Activated naive CD8-positive, alpha-beta T cell treated with anti-CD3 and anti-CD28 coated beads, Interleukin-2, amount 50 U/mL, for 16 hours (primary cell): ENCODE results near the gene SERPING1.
"Not testable (repeated sequence)": the region's sequence is repeated elsewhere in the genome, so short reads cannot be mapped to it uniquely, and the experiment has no call there.

Experiments
- DNase-seq: peaks from one replicate; pipeline ENCODE4 v3.0.0-alpha.2; 2020; ENCODE audit warnings: low read depth, low spot score

Gene SERPING1

DNA sequence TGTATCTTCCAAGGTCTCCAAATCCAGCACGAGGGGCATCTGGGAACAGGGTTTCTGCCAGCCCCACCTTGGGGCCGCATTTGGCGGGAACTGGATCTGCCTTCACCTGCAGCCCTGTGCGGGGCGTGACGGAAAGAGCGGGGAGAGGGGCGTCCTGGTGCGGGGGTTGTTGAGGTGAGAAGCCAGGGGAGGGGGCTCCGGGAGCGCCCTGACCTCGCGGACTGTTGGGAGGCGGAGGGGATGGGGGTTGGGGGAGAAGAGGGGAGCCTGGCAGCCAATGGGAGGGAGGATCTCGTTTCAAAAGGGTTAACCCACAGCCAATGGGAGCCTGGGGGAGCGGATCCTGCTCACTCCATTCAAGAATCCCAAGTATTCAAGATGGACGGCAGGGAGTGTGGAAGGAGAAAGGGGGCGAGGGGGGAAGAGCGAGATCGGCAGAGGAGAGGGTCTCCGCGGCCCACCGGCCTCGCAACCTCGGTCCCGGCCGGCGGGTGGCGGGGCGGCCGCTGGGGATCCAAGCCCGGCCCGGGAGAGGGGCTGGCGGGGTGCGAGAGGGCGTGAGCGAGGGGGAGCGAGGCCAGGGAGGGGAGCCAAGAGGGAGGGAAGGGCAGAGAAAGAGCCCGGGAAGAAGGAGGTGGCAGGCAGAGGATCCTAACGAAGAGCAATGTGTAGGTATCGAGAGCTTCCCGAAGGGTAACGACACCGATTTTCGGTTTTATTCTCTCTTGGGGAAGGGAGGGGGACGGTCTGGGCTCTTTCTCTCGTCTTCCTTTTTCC lies 40.7 kb downstream of the SERPING1 start:
- no peak for DNase-seq

DNA sequence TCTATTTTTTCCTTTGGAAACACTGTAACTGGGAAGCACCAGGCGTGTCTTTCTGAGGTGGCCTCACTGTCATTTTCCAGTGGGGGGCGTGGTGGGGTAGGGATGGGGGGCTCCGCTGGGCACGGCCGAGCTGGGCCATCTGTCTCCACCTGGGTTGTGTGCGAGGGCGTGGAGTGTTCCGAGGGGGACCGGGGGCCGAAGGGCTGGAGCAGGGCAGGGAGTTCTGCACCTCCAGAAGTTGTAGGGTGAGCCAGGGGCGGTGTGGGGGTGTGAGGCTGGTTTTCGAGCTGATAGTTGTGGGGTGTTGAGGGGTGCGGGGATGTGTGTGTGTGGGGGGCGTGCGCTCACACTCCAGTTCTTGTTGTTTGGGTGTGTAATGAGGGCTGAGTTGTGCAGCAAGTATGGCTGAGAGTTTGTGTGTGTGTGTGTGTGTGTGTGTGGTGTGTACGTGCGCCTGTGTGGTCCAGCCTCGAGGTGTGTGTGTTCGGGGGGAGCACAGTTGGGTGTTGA lies 41.4 kb downstream of the SERPING1 start:
- no peak for DNase-seq

DNA sequence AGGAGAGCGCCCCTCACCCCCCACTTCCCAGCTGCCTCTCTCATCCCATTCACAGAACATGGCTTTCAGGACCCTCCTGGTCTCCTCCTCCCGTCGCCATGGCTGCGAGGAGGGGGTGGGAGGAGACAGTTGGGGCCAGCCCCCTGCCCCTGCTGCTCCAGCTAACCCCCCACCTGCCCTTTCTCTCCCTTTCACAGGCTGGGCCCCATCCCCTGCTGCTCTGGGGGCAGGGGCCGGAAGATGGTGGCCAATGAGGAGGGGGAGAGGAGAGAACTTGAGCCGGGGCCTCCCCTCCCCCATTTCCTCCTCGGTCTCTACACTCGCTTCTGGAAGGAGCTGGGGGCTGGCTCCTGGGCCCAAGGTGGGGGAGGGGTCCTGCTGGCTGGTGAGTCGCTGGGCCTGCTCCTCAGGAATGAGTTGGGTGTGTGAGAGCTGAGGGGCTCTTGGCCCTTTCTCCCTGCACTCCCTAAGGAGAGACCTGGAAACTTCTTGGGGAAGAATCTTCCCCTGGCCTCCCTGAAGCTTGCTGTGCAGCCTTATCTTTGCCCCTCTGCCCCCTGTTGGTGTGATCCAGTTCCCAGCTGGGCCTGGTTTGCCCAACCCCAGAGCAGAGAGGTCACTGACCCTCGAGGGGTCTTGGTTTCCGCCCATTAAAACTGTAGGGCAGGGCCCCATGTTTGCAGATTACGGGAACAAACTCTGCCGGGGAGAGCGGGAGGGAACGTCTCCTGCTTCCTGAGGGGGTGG lies 42.0 kb downstream of the SERPING1 start:
- no peak for DNase-seq

DNA sequence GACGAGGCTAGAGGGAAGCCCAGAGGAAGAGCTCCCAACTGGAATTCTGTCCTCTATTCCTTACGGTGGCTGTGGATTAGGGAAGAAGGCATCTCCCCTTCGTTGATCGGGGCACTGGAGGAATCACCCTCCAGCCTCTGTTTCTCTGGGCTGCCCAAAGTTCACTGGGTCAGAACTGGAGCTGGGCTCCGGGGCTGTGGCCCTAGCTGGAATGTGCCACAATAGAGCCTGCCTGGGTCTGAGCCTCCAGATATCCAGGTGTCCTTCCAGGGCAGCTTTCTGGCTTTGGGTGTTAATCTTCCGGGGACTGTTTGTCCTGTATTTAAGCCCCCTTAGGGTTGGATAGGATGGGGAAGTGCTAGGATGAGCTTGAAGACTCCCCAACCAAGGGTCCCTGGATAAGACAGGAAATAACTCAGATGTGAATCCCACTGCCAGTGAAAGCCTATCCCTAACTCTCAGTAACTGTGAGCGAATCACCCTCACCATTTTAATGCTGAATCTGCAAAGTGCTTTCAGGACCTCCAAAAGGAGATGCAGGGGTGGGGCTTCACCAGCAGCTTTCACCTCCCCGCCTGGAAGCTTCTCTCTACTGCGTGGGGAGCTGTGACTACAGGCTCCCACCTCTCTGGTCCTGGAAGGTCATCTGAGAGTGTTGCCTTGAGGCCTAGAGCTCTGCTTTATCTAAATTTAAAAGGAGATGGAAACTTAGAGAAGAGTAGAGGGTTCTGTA lies 42.7 kb downstream of the SERPING1 start:
- no peak for DNase-seq

DNA sequence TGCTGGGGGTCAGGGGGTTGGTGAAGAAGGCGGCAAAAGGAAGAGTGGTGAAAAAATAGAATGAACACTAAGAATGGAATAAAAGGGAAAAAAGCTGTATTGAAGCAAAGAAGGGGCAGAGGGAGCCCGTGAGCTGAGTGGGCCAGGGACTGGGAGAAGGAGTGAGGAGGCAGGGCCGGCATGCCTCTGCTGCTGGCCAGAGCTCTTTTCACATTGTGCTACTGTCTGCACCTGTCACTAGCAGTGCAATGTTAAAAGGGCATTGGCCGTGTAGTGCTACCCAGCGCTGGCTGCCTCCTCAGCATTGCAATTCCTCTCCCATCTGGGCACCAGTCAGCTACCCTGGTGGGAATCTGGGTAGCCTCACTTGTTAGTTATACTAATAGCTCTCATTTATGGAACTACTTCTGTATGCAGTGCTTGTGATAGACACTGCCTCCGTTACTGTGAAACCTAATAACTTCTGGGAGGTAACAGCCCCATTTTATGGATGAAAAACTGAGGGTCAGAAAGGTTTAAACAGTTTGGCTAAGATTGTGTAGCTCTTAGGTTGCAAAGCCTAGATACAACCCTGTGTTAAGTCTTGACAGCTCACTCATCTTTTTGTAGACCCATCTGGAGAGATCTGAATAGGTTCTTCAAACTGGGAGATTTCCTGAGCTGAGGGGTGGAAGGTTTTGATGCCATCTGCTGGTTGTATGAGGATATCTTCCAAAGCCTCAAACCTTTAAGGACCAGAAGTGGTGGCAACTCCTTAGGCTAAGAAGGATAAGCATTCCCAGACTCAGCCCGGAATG lies 43.7 kb downstream of the SERPING1 start:
- no peak for DNase-seq

DNA sequence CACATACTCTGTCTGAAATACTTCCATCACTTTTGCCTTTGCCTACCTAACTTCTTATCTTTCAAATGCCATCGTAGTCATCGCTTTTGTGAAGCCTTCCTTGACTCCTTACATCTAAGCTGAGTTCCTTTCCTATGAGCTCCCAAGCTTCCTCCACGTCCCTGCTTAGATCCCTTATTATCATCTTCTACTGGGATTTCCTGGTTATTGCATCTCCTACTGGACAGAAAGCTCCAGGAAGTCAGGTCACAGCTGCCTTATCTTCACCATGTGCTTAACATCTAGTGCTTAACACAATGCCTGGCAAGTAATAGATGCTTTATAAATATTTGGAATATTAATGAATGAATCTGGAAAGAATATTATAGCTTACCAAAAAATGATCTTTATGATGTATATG lies 46.3 kb downstream of the SERPING1 start:
- DNase-seq: no peak

DNA sequence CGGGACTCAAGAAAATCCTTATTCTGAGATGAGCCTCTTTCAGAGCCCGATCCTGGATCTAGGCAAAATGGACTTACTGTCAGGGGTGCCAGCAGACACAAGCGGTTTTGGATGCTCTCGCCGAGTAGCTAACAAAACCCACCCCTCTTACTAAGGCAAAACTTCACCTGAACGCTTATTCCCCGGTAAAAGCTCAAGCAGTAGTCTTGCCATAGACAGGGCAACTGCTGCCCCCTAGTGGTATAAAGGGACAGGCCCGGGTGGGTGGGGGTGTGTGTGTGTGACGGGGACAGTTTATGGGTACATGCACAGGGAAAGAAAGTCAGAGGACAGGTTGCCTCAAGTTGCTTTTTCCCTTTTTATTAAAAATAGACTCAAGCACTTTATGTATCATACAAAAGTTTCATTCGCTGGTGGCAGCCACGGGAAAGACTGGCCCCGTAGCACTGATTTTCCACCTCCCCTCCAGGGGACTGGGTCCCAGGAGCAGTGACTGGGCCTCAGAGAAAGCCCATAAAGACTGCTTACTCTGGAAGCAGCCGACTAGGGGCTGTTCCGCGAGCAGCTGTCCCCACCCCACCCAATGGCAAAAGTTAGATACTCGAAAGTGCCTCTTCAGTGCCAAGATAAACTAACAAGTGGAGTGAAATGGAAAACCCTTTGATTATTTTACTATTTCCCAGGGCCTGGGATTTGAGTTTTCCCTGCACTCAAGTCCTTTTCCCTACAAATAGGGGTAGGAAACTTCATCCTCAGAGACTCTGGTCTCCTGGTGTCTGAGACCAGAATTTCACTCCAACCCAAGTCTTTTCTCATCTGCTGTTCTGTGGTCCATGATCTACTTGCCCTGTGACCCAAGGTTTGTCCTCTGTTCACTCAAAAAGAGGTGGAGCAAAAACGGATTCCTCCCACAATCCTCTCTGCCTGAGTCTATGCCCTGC lies 47.5 kb downstream of the SERPING1 start:
- peak; percentile 80 for DNase-seq

DNA sequence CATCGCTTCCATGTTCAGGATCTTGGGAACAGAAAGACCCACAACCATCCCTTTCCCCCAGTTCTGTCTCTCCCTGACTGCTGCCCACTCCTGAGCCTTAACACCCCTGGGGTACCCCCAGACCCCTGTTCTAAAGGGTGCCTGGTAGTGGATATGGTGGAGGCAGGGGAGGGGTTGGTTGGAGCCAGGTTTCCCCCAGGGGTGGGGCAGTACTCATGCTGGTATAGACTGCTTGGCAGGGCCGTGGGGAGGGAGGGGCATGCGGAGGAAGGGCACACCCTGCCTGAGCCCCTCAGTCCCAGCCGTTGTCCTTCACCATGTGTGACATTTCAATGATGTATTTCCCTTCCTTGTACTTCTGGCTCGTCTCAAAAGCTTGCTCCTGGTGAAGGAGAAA lies 48.2 kb downstream of the SERPING1 start:
- DNase-seq: no peak

DNA sequence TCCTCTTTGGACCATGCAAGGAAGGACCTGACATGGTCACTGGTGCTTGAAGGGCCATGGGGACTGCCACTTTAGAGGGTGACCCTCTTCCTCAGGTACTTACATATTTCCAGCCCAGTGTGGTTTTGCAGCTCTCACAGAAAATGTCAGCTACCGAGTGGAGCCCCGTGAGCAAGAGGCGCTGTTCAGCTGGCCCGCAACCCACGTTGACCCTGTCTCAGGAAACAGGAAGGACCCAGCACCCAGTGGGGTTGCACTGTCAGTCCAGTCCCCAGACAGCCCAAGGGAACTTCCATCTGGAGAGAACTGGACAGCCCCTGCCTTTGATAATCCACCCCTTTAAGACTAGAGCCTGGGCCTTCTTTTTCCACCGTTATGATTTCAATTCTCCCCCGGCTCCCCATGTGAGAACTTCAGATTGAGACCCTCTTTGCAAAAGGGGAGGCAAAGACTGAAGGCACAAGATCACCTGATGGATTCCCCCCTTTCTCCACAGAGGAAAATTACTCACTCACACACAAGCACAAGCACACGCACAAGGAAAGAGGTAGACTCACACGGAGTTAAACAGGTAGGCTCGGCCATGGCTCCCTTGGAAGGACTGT lies 48.8 kb downstream of the SERPING1 start:
- DNase-seq: no peak

DNA sequence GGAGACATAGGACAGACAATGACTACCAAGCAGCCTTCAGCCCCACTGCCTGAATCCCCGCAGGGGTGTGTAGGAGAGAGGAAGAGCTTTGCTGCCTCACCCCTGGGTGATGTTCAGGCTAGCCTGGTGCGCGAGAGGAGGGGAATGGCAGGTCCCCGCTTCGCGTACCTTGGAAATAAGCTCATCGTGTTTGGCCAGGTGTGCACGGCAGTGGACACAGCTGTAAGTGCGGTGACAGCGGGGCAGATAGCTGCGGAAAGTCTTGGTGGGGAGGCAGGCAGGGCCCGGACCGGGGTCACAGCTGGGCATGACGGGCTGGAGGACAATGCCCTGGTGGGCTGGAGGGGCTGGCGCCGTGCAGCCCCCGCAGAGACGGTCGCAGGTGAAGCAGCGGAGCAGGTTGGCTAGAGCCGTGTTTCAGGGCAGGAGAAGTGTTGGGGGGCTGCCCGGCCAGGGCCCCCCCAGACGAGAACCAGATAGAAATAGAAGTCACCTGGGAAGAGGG lies 49.4 kb downstream of the SERPING1 start:
- DNase-seq: no peak

DNA sequence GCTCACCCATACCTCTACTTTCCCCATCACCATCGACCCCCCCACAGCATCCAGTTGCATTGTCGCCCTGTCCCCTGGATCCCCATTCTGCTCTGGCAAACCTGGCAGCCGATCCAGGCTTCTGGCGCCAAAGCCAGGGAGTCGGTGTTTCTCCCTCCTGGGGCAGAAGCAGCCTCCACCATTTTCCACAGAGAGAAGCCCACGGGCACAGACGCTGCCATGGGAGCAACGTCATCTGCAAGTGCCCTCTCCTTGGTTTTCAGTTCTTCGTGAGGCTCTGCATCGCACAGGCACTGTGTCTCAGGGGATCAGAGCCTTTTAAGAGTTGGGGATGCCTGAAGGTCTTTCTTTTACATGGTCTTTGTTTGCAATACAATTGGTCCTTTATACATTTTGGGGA lies 49.9 kb downstream of the SERPING1 start:
- no peak for DNase-seq

DNA sequence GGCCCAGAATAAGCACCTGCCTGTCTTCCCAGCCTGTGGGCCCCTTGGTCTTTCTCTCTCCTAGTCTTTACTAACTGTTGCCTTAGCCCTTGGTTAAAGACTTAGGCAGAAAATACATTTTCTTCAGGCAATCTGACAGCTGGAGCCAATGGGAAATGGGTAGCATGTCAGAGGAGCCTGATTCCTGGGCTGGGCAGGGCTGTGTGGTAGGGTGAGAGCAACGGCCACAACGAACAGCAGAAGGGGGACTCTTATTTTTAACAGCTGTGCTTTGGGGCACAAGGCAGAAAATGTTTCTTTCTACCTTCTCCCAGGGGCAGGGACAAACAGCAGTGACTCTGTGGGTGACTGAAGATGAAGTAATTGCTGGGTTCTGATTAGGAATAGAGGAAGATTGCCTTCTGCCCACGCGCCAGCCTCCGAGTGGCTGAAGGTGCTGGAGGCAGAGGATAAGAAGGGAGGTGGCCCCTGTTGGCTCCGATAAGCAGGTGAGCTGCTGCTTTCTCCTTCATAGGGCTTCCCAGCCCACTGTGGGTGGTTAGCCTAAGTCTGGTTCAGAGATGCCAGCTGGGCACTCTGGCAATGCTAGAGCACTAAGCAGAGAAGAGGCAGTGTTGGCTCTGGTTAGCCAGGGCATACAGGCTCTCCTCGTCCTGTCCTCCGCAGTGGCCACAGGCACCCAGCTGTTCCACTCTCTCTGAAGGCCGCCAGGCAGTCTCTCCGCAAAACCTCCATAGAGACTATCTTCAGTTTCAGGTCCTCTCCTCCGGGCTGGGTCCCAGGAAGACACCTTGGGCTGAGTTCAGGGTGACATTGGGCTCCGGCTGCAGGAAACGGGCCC lies 50.7 kb downstream of the SERPING1 start:
- no peak for DNase-seq

DNA sequence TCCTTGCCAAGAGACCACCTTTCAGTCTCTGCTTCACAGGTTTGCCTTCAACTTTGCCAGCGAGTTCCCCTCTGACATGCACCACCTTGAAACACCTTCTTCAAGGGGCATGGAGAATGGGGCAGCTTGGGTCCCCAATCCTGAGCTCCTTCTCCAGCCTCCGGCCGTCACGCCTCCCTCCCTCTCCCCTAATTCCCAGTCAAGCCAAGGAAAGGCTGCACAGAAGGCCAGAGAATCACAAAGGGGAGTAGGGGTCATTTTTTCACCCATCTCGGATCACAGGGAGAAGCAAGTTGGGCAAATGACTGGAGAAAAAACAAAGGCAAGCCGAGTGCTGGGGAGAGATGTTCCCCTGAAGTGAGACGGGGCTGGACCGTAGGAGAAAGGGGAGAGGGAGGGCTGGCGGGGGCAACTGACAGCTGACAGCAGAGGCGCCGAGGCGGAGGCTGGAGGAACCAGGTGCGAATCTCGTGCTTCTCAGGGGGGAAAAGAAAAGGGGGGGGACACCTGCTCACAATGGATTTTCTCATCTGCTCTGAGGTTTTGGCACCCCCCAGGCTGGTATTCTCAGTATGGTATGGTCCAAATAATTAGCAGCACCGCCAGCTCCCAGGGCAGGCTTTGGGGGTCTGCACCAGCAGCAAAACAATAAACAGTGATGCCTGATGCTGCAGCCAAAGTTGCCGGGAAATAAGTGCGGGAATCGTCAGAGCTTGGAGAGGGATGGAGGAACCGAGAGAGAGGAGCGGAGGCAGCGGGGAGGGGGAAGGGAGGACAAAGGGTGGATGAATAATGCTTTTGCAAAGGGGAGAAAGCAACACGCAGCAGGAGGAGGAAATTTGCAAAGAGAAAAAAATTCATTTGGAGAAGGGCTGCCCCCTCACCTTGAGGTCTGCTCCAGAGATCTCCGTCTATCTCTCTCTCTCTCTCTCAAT lies 51.6 kb downstream of the SERPING1 start:
- no peak for DNase-seq

DNA sequence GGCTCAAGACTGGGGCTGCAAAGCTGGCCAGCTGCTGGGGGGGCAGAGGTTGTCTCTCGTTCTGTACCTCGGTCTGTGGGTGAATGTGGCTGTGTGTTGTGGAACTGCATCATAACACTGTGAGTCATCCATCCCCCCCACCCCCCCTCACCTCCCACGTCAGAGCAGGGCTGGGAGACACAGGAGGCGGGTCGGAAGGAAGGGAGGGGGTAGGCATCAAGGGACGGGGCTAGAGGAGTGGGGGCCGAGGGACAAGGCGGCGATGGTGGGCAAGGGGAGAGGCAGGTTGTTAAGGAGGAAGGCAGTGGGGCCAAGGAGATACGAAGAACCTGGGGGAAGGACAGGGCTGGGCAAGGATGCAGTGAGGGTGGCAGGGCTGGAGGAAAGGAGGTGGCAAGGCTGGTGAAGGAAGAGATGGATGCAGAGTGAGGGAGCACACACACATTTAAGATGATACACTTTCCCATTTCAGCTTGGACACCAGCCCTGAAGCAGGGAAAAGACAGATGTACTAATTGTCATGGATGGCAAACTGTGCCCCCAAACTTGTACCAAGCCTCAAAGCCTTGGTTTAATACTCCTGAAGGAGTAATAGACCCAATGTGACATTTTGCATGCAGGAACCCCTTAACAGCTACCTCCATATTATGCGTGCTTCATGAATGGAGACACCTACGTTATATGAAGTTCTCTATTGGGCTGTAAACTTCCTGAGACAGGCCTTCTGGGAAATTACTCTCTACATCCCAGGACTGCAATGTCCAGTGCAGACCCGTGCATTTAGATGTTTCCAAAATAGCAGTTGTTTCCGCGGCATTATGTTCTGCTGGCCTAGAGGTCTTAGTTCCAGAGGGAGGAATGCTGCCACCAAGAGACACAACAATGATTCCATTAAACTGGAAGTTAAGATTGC lies 52.6 kb downstream of the SERPING1 start, which contains the start of gene YPEL4:
Gene YPEL4 (minus strand): TSS at position 87 of the 913 bp plus-strand sequence. CDS start 2,805 bp downstream, outside the sequence.
- DNase-seq: no peak

DNA sequence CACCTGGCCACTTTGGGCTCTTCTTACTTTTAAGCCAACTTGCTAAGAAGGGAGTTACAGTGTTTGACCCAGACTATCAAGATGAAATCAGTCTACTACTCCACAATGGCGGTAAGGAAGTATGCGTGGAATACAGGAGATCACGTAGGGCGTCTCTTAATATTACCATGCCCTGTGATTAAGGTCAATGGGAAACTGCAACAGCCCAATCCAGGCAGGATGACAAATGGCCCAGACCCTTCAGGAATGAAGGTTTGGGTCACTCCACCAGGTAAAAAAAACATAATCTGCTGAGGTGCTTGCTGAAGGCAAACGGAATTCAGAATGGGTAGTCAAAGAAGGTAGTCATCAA lies 53.2 kb downstream of the SERPING1 start:
- no peak for DNase-seq

DNA sequence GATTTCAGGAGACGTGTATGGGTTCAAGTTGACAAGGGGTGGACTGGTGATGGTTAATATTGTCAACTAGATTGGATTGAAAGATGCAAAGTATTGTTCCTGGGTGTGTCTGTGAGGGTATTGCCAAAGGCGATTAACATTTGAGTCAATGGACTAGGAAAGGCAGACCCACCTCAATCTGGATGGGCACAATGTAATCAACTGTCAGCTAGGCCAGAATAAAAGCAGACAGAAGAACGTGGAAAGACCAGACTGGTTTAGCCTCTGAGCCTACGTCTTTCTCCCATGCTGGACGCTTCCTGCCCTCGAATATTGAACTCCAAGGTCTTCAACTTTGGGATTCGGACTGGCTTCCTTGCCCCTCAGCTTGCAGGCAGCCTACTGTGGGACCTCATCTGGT lies 53.9 kb downstream of the SERPING1 start:
- no peak for DNase-seq

DNA sequence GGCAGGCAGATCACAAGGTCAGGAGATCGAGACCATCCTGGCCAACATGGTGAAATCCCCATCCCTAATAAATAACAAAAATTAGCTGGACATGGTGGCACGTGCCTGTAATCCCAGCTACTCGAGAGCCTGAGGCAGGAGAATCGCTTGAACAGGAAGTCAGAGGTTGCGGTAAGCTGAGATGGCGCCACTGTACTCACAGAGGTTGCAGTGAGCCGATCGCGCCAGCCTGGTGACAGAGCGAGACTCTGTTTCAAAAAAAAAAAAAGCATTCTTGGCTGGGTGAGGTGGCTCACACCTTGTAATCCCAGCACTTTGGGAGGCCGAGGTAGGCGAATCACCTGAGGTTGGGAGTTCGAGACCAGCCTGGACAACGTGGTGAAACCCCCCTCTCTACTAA lies 54.7 kb downstream of the SERPING1 start:
- DNase-seq: not testable (repeated sequence)
